Measurements from ENCODE around the gene SPIRE2.

GRCh38 chr16:89912143-89912542 is 83.9 kb downstream of the SPIRE2 start:
- TF ChIP-seq, protein P1, sequence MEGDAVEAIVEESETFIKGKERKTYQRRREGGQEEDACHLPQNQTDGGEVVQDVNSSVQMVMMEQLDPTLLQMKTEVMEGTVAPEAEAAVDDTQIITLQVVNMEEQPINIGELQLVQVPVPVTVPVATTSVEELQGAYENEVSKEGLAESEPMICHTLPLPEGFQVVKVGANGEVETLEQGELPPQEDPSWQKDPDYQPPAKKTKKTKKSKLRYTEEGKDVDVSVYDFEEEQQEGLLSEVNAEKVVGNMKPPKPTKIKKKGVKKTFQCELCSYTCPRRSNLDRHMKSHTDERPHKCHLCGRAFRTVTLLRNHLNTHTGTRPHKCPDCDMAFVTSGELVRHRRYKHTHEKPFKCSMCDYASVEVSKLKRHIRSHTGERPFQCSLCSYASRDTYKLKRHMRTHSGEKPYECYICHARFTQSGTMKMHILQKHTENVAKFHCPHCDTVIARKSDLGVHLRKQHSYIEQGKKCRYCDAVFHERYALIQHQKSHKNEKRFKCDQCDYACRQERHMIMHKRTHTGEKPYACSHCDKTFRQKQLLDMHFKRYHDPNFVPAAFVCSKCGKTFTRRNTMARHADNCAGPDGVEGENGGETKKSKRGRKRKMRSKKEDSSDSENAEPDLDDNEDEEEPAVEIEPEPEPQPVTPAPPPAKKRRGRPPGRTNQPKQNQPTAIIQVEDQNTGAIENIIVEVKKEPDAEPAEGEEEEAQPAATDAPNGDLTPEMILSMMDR (conservative IDR thresholded peaks at IDR 0.05; ENCODE audit: low read depth, low read length) = no peak
- TF ChIP-seq POLR2A (IDR thresholded peaks at IDR 0.05; ENCODE audit: low read depth, low read length) = no peak
- no peak for TF ChIP-seq RFX5 (IDR thresholded peaks at IDR 0.05; ENCODE audit: low read depth, low read length)

Data from IMR-90 (cell line).